Mesenteric fat pad (tissue), 1 donor: Measurements from ENCODE around the gene ENPP6. TPM values are rescaled to one million over a fixed set of nuclear protein-coding genes. Genes with fewer than 3 reads are reported as not detected.
"Not testable (repeated sequence)": the region's sequence is repeated elsewhere in the genome, so short reads cannot be mapped to it uniquely, and the experiment has no call there.

Source experiments
- DNase-seq: peaks from one replicate; pipeline ENCODE4 v3.0.0-alpha.2; 2020; ENCODE audit warnings: low spot score
- total RNA-seq: library from RNA; stranded (reverse); fragmentation: NEBNext Ultra II Directional; extraction: Animal tissue kit (Norgen Biotek cat#: 25700); gene quantifications from one replicate; pipeline ENCODE4 v1.2.1, GENCODE V29; 2021
- donor health status: DM: yes; HTN: yes; CAD: no.

Gene ENPP6
- total RNA-seq, 1 donor from 2014 or later, result not detected

DNA sequence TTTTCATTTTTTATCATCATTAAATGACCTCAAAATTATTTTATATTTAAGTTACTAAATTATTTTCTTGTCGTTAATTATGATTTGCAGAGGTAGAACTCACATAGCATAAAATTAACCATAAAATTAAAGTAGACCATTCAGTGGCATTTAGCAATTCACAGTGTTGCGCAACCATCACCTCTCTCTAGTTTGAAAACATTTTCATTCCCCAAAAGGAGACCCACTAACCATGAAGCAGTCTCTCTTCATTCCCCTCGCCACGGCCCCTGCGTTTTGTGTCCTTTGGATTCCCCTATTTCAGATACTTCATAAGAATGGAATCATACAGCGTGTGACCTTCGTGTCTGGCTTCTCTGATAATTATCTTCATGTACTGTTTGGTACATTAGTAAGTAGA, 154.9 kb downstream of the ENPP6 start:
- DNase-seq, result no peak

DNA sequence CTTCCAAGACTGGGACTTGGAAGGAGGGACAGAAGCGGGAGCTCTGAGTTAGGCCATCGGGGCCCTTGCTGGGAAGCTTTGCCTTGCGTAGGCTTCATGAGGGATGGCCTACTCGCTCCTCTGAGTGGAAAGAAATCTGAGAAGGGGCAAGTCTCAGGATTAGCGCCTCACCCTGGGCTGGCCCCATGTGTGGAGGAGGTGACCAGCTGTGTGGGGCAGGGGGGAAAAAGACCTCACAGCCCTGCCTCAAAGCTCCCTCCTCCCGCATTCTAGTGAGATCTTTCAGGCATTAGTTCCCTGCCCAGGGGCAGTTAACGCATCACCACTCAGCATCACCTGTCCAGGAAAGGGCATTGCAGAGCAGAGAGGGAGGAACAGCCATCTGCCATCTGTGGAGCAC, 156.1 kb downstream of the ENPP6 start:
- DNase-seq, result no peak

DNA sequence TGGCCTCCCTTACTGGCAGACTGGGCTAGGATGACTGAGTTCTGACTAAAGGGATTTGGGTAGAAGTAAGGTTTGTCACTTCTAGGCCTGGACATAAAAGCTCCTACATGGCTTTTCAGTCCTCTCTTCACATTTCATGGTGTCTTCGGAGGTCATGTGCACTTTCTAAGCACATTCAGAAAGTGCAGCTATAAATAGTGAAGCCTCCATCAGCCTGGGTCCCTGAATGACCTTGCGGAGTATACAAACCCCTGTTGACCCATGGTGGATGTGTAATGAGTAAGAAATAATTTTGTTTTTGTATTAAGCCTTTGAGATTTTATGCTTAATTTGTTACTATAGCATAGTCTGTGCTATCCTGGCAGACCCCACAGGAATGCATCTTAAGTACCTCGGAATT, 158.6 kb downstream of the ENPP6 start:
- no peak for DNase-seq

DNA sequence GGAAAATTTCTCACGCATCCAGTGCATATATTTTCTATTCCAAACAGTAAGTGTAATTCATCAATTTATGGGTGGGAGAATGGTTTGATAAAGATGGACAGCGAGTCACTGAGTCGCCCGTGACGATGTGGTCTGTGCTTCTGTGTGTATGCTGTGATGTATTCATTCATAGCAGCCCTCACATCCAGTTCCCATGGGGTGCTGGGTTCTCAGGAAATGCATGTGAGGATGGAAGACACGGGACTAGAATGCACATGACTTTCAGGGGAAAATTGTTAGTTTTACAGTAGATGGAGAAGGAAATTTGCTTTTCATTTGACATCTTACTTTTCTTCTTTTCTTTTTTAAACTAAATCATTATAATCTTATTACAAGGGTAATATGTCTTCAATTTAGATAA, 159.6 kb downstream of the ENPP6 start:
- no peak for DNase-seq

DNA sequence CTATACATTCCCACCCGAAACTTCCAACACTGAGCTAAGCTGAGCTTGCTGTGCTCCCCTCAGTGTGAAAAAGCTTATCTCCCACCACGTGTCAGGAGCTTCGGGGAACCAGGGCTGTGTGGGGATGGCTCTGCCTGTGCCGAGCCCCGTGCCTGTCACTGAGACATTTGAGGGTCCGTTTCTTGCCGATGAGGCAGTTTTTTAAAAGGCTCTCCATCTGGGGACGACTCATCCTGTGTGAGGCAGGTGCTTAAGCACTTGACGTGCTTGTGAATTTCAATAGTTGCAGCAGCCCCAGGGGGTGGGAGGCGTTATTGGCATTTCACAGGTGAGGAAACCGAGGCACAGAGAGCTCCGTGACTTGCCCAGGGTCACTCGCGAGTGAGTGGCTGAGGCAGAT, 160.8 kb downstream of the ENPP6 start:
- DNase-seq, result no peak

DNA sequence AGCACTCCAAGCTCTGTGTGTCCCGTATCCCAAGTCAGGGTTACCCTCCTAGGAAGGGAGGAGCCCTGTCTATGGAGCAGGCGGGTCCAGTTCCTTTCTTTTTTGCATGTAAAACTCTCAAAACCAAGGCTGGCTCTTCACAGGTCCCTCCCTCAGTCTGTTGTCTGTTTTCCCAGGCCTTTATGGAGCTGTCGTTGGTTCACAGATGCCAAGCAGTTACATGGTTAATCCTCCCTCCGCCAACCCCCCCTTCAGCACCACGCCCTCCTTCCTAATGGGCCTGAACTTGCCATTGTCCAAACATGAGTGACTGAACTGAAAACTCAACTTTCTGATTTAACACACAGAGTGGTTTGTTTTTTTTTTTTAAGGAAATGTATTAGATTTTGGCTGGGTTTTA, 164.2 kb downstream of the ENPP6 start:
- DNase-seq, result no peak

DNA sequence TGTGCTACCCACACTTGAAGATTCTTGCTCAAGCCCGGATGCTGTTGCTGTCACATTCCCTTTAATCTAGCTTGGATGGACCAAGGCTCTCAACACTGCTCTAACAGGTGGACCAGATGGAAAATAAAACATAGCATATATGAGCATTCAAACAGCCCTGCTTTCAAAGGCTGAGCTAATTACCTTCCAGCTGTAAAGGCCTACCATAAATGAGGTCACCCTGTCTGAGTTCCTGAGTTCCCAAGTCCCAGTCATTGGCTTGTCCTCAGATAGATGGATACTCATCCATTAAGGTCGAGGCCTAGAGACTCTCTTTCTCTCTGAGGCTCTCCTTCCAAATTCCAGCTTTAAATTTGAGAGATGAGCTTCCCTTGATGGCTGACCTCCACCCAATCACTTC, 165.1 kb downstream of the ENPP6 start:
- DNase-seq, result no peak

DNA sequence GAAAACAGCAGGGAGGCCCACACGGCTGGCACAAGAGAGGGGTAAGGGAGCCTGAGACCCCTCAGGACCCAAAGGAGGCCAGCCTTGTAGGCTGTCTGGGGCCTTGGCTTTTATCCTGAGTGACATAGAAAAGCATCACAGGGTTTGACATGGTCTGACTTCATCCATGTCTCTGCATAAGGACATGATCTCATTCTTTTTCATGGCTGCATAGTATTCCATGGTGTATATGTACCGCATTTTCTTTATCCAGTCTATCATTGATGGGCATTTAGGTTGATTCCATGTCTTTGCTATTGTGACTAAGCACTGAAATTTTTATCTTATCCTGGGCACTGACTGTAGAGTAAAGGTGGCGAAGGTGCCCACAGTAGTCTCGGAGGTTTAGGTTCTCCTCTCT, 166.4 kb downstream of the ENPP6 start:
- not testable (repeated sequence) for DNase-seq

DNA sequence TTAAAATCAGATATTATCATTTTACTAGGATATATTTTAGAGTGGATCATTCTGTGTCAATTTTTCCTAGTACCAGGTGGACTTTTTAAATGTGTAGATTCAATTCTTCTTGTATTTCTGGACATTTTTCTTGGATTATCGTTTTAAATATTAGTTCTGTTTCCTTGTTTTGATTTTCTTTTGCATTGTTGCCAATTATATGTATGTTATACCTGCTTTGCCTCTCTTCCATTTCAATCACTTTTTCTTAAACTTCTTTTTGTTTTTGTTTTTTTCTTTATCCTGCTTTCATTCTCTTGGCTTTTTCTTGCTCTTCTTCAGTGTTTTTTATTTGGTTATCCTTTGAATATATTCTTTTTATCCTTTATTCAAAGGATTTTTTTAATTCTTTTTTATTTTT, 171.5 kb downstream of the ENPP6 start:
- DNase-seq, result no peak

DNA sequence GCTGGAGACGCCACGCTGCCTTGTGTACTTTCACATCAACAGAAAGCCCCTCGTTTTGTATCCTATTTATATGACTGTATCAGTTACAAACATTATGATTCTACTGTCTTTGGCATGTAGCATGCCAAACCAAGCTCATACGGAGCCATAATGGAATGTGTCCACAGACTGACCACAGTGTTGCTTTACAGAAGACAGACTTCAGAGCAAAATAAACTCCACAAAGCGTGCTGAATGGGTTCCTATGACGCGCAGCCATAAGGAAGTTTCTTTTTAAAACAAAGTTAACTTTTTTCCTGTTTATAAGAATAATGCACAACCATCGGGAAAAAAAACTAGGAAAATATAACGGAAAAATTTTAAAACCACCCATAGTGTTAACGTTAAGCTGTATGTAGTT, 176.5 kb downstream of the ENPP6 start:
- no peak for DNase-seq

DNA sequence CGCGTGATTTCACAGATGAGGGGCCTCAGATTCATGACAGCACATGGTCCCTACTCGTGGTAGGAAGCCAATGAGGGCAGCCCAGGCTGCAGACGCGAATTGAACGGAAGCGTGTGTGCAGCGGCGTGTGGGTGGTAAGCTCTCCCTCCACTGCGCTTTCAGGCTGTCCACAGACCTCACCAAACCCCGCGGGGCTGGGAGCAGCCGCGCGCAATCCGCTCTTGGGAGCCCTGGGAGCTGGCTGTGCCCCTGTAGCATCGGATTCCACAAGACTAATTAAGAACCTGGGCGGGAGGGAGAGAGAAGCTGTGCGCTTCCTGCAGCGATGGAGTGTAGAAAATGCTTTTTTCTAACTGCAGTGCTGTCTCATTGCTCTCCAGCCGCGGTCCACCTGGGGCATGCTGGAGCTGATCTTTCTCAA, 177.7 kb downstream of the ENPP6 start:
- DNase-seq, result no peak
